Heart right ventricle (tissue), 16 donors: Measurements from ENCODE around the gene LENEP. TPM values are rescaled to one million over a fixed set of nuclear protein-coding genes. Genes with fewer than 3 reads are reported as not detected.

Experiments
- ATAC-seq, 8 donors: fragments of 200-7000 bp; cut with Tn5 transposase; one replicate each; pipeline ENCODE4 v1.9.1; 2020; ENCODE audit warnings: mild to moderate bottlenecking in 8 of 8, moderate library complexity in 8 of 8, moderate number of reproducible peaks in 1 of 8
- DNase-seq, 2 donors: peaks; one replicate each; pipeline ENCODE4 v3.0.0-alpha.2; 2020
- H3K27ac ChIP-seq, 10 donors: fragments of 200-600 bp; sonication (generic) in 2 of 10; one replicate each; pipeline versions ENCODE4 v1.5.0 to v1.8.0; 2020 to 2022; ENCODE audit warnings: mild to moderate bottlenecking in 3 of 10
- H3K27me3 ChIP-seq, 7 donors: fragments of 200-600 bp; one replicate each; pipeline ENCODE4 v1.8.0; 2021 to 2022; ENCODE audit warnings: mild to moderate bottlenecking in 2 of 7
- H3K36me3 ChIP-seq, 9 donors: fragments of 200-600 bp; sonication (generic) in 1 of 9; one replicate each; pipeline versions ENCODE4 v1.5.0 to v1.8.0; 2020 to 2022; ENCODE audit warnings: mild to moderate bottlenecking in 2 of 9
- H3K4me1 ChIP-seq, 9 donors: fragments of 200-600 bp; sonication (generic) in 1 of 9; one replicate each; pipeline versions ENCODE4 v1.5.0 to v1.8.0; 2020 to 2022; ENCODE audit warnings: mild to moderate bottlenecking in 4 of 9
- H3K4me3 ChIP-seq, 10 donors: fragments of 200-600 bp; sonication (generic) in 2 of 10; one replicate each; pipeline versions ENCODE4 v1.5.0 to v1.8.0; 2020 to 2022; ENCODE audit warnings: mild to moderate bottlenecking in 7 of 10, moderate library complexity in 2 of 10
- H3K9me3 ChIP-seq, 11 donors: fragments of 200-600 bp in 10 of 11; sonication (generic) in 2 of 11; one replicate each; pipeline versions ENCODE4 v1.5.0 to v1.8.0; 2013 to 2022; ENCODE audit warnings: mild to moderate bottlenecking in 2 of 11, control low read depth in 1 of 11, moderate library complexity in 1 of 11
- WGBS, 2 donors: extraction: QIAGEN DNeasy Blood & Tissue Kit; methylation state at CpG; one replicate each; pipeline ENCODE4 v1.1.7; 2013; ENCODE audit warnings: inconsistent platforms in 1 of 2; 5-methylcytosine and 5-hydroxymethylcytosine counted together
- intact Hi-C, 10 donors: fragments of 100-400 bp; cut with DNase I; formaldehyde crosslinking; loops; one replicate each; pipeline versions ENCODE4 v1.11.1 to v1.14.2; 2022
- polyA plus RNA-seq, 2 donors: library from polyadenylated mRNA; stranded (reverse); fragments of 200-250 nt; gene quantifications; one replicate each; pipeline ENCODE4 v1.2.3, GENCODE V29; 2013
- total RNA-seq, 10 donors: library from RNA; stranded (reverse); fragmentation: NEBNext Ultra II Directional in 3 of 10; extraction: Animal tissue kit (Norgen Biotek cat#: 25700) in 3 of 10; gene quantifications; one replicate each; pipeline versions ENCODE4 v1.2.1 to v1.2.4, GENCODE V29; 2021 to 2023
- TF ChIP-seq, protein P1 (sequence below), 9 donors: fragments of 200-600 bp; sonication (generic) in 2 of 9; IDR thresholded peaks; one replicate each; pipeline versions ENCODE4 v1.5.0 to v1.8.0; 2021 to 2022; ENCODE audit warnings: antibody characterized with exemption in 9 of 9, mild to moderate bottlenecking in 5 of 9, moderate library complexity in 1 of 9
- donor health status: Arrhythmogenic right ventricular cardiomyopathy.
- donor health status: ischemic (EF 13 %, LVEDD 7.1; RV severe dilation, severe dysfunction).
- donor health status: healthy with polysubstance abuse.
- donor health status: DM: no; HTN: yes; CAD: no.
- donor health status: DM: no; HTN: no; CAD: no.
- donor health status: ischemic (EF 25% LVEDD 6.9; RV normal size, moderate dysfunction).
- donor health status: ischemic (EF 25% LVEDD 5.7; RV mildly dilated, moderate dysfunction).
- donor health status: healthy.
- donor health status: DM: yes; HTN: yes; CAD: no.
- donor health status: Ischemic cardiomyopathy.
- donor health status: ischemic (EF 35%, LVEDD 5.7; RV mildly dilated, moderate dysfunction).
- donor health status: nonischemic (EF 11% LVEDD 7.7; RV severe dilation, severe dysfunction).
- donor health status: DM: yes; HTN: yes; CAD: no.
- donor health status: PGD.
- donor health status: ischemic (EF 29% LVEDD 5.4; RV normal size, mild dysfunction).
- donor health status: nonischemic (EF 23%, LVEDD 6.1; RV moderate dilation, normal function).

The LENEP gene
- total and polyA plus RNA-seq, 12 donors, result not detected

DNA sequence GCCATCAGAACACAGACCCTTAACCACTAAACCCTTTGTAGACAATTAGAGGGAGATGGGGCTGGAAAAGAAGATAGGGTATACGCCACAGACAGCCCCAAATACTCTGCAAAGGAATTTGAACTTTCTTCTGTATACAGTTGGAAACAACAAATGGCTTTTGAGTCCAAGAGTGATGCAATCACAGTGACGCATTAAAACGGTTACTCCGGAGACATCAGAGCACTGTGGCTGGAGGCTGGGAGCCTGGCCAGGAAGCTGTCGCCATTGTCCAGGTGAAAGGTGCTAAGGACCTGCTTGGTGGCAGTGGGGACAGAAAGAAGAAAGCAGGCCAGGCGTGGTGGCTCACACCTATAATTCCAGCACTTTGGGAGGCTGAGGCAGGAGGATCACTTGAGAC is 6.1 kb upstream of the LENEP start:
- no peaks in the 10 kb centered on the region for H3K27me3 ChIP-seq
- TF ChIP-seq, protein P1, sequence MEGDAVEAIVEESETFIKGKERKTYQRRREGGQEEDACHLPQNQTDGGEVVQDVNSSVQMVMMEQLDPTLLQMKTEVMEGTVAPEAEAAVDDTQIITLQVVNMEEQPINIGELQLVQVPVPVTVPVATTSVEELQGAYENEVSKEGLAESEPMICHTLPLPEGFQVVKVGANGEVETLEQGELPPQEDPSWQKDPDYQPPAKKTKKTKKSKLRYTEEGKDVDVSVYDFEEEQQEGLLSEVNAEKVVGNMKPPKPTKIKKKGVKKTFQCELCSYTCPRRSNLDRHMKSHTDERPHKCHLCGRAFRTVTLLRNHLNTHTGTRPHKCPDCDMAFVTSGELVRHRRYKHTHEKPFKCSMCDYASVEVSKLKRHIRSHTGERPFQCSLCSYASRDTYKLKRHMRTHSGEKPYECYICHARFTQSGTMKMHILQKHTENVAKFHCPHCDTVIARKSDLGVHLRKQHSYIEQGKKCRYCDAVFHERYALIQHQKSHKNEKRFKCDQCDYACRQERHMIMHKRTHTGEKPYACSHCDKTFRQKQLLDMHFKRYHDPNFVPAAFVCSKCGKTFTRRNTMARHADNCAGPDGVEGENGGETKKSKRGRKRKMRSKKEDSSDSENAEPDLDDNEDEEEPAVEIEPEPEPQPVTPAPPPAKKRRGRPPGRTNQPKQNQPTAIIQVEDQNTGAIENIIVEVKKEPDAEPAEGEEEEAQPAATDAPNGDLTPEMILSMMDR (IDR thresholded peaks at IDR 0.05), result no peak
- peak in 1 of 8 donors; percentile 22 for ATAC-seq
- peaks cover 6 to 24% (median 15%) of the 10 kb centered on the region in 9 donors for H3K4me1 ChIP-seq
- no peaks in the 10 kb centered on the region for H3K9me3 ChIP-seq
- H3K36me3 ChIP-seq, result peaks cover 0 to 59% (median 12%) of the 10 kb centered on the region in 9 donors
- intact Hi-C loops, result no loop called here
- H3K27ac ChIP-seq, result no peak overlapping the region
- no peak overlapping the region for H3K4me3 ChIP-seq
- 65 to 71% methylated on average over 6 of the region's 6 CpGs for WGBS, 2 donors
- no peak for DNase-seq

DNA sequence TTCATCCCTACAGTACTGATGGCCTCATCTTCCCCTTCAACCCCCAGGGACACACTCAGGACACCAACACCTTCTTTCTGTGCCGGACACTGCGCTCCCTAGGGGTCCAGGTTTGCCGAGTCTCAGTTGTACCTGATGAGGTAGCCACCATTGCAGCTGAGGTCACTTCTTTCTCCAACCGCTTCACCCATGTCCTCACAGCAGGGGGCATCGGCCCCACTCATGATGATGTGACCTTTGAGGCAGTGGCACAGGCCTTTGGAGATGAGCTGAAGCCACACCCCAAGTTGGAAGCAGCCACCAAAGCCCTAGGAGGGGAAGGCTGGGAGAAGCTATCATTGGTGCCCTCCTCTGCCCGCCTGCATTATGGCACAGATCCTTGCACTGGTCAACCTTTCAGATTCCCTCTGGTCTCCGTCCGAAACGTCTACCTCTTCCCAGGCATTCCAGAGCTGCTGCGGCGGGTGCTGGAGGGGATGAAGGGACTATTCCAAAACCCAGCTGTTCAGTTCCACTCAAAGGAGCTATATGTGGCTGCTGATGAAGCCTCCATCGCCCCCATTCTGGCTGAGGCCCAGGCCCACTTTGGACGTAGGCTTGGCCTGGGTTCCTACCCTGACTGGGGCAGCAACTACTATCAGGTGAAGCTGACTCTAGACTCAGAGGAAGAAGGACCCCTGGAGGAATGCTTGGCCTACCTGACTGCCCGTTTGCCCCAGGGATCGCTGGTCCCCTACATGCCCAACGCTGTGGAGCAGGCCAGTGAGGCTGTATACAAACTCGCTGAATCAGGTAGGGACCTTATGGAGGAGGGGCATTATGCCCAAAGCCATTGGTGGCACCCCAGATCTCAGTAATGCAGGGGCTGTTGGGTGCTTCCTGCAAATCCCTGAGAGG is 5.1 kb upstream of the LENEP start:
- intact Hi-C loops, result no loop called here
- Histone ChIP-seq H3K4me1 (peaks cover 3 to 18% (median 11%) of the 10 kb centered on the region in 9 donors), H3K27ac (no peak overlapping the region), H3K36me3 (peaks cover 0 to 68% (median 12%) of the 10 kb centered on the region in 9 donors), H3K9me3 (no peaks in the 10 kb centered on the region), H3K27me3 (no peaks in the 10 kb centered on the region), H3K4me3 (no peak overlapping the region)
- DNase-seq (no peak), ATAC-seq (no peak)
- TF ChIP-seq, protein P1 (IDR thresholded peaks at IDR 0.05), result peak in 1 of 9 donors; percentile 17
- 87% methylated on average over 17 of the region's 17 CpGs for WGBS, 2 donors

DNA sequence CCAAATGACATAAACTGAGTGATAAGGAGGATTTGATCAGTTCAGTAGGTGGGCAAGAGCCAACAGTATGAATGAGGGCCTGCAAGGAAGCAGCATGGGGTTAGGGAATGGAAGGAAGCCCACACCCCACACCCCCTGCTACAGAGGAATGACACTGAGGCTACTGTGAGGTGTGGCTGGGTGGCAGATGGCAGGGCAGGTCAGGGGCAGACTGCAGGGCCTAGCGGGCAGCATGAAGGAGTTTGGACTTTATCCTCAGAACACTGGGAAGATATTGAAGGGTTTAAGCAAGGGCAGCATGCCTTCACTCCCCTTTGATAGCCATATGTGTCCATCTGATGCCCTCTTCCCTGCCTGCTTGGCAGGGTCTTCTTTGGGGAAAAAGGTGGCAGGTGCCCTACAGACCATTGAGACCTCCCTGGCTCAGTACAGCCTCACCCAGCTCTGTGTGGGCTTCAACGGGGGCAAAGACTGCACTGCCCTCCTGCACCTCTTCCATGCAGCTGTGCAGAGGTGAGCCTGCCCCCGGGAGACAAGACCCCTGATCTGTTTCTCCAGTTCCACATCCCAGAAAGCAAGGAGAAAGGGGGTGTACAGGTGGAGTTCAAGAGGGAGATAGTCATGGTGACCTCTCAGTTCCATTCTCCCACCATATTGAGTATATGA is 4.1 kb upstream of the LENEP start:
- WGBS, 2 donors, result 87 to 89% methylated on average over 3 of the region's 3 CpGs
- intact Hi-C loops, result no loop called here
- H3K27me3 ChIP-seq, result no peaks in the 10 kb centered on the region
- no peak overlapping the region for H3K4me3 ChIP-seq
- TF ChIP-seq, protein P1 (IDR thresholded peaks at IDR 0.05), result no peak
- peaks cover 0 to 10% (median 2%) of the 10 kb centered on the region in 9 donors for H3K4me1 ChIP-seq
- H3K9me3 ChIP-seq, result no peaks in the 10 kb centered on the region
- peaks cover 0 to 69% (median 12%) of the 10 kb centered on the region in 9 donors for H3K36me3 ChIP-seq
- no peak overlapping the region for H3K27ac ChIP-seq
- DNase-seq (no peak), ATAC-seq (no peak)

DNA sequence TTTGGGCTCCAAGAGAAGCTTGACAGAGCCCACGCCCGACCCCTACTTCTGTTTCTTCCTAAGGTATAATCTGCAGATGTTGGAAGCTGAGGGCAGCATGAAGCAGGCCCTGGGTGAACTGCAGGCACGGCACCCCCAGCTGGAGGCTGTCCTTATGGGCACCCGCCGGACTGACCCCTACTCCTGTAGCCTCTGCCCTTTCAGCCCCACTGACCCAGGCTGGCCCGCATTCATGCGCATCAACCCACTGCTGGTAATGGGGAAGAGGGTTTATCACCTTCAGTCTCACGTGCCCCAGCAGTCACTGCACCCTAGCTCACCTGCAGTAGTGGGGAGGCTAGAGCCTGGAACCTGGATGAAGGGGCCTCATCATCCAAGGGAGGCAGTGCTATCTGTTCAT is 3.1 kb upstream of the LENEP start:
- TF ChIP-seq, protein P1 (IDR thresholded peaks at IDR 0.05), result no peak
- intact Hi-C loops, result no loop called here
- Histone ChIP-seq H3K4me1 (peaks cover 0 to 3% (median 0%) of the 10 kb centered on the region in 9 donors), H3K9me3 (no peaks in the 10 kb centered on the region), H3K27ac (no peak overlapping the region), H3K36me3 (peaks cover 0 to 65% (median 12%) of the 10 kb centered on the region in 9 donors), H3K27me3 (no peaks in the 10 kb centered on the region), H3K4me3 (no peak overlapping the region)
- 93% methylated on average over 8 of the region's 8 CpGs for WGBS, 2 donors
- DNase-seq (no peak), ATAC-seq (no peak)
